Fibroblast of lung (primary cell): ENCODE results near the gene NTSR1. TPM values are rescaled to one million over a fixed set of nuclear protein-coding genes. Genes with fewer than 3 reads are reported as not detected.

Source experiments
- DNase-seq, 2 donors: peaks; one replicate each; pipeline versions ENCODE4 v3.0.0 to v3.0.0-alpha.2; 2010; ENCODE audit warnings: low read depth in 2 of 2
- H2AFZ ChIP-seq: 2 replicates; pipeline ENCODE4 v1.5.1; 2012; ENCODE audit warnings: low read length, control low read depth, inconsistent platforms
- H3K27ac ChIP-seq: 2 replicates; pipeline ENCODE4 v1.5.1; 2011; ENCODE audit warnings: low read length, control low read depth; ENCODE audit not compliant: insufficient read depth
- H3K27me3 ChIP-seq: 2 replicates; pipeline ENCODE4 v1.5.1; 2011; ENCODE audit warnings: mild to moderate bottlenecking, low read length; ENCODE audit not compliant: control insufficient read depth, insufficient read depth
- H3K36me3 ChIP-seq: 2 replicates; pipeline ENCODE4 v1.5.1; 2011; ENCODE audit warnings: low read length; ENCODE audit not compliant: control insufficient read depth, insufficient read depth
- H3K4me1 ChIP-seq: 2 replicates; pipeline ENCODE4 v1.5.1; 2011; ENCODE audit warnings: low read length; ENCODE audit not compliant: control insufficient read depth, insufficient read depth; ENCODE audit errors: extremely low read depth
- H3K4me2 ChIP-seq: 2 replicates; pipeline ENCODE4 v1.5.1; 2011; ENCODE audit warnings: low read length, control low read depth; ENCODE audit not compliant: insufficient read depth; ENCODE audit errors: extremely low read depth
- H3K4me3 ChIP-seq, 4 experiments: fragments of 200-600 bp in 1 of 4; sonication (generic) in 1 of 4; replicated peaks in 1 of 4; 2 replicates each; pipeline ENCODE4 v1.5.1; 2011 to 2016; ENCODE audit warnings: low read length in 4 of 4, low read depth in 3 of 4, mild to moderate bottlenecking in 3 of 4, control low read depth in 2 of 4, inconsistent platforms in 1 of 4, mixed read lengths in 1 of 4; ENCODE audit not compliant: insufficient read depth in 1 of 4; ENCODE audit errors: control extremely low read depth in 1 of 4
- H3K79me2 ChIP-seq: 2 replicates; pipeline ENCODE4 v1.5.1; 2012; ENCODE audit warnings: mild to moderate bottlenecking, low read length, inconsistent platforms; ENCODE audit not compliant: control insufficient read depth, insufficient read depth
- H3K9ac ChIP-seq: 2 replicates; pipeline ENCODE4 v1.5.1; 2011; ENCODE audit warnings: mild to moderate bottlenecking, low read length, control low read depth; ENCODE audit not compliant: insufficient read depth
- H3K9me3 ChIP-seq: 2 replicates; pipeline ENCODE4 v1.5.1; 2012; ENCODE audit warnings: low read depth, low read length; ENCODE audit not compliant: control insufficient read depth, insufficient read depth
- H4K20me1 ChIP-seq: 2 replicates; pipeline ENCODE4 v1.5.1; 2011; ENCODE audit warnings: low read length; ENCODE audit not compliant: control insufficient read depth, insufficient read depth; ENCODE audit errors: extremely low read depth
- EZH2 ChIP-seq: IDR thresholded peaks from 2 replicates; pipeline ENCODE4 v1.5.1; 2012; ENCODE audit warnings: low read length, control low read depth, mild to moderate bottlenecking; ENCODE audit errors: missing control alignments
- polyA plus RNA-seq, 2 donors: library from polyadenylated mRNA; depleted of rRNA in 1 of 2; stranded (reverse) in 1 of 2; unstranded in 1 of 2; fragments of >200 nt; gene quantifications; 2 replicates each; pipeline ENCODE4 v1.2.1, GENCODE V29; 2011 to 2012; ENCODE audit warnings: missing spikeins in 1 of 2
- total RNA-seq: library from RNA; depleted of rRNA; stranded (reverse); fragments of >200 nt; gene quantifications from 2 replicates; pipeline ENCODE4 v1.2.1, GENCODE V29; 2014
- TF ChIP-seq, protein P1 (sequence below), 2 donors: IDR thresholded peaks in 1 of 2; conservative IDR thresholded peaks in 1 of 2; 1 replicate in 1 of 2; 2 replicates in 1 of 2; pipeline ENCODE4 v1.5.1; 2011 to 2012; ENCODE audit warnings: low read length in 2 of 2, control low read depth in 1 of 2, inconsistent platforms in 1 of 2, low read depth in 1 of 2, mild to moderate bottlenecking in 1 of 2

NTSR1 gene
- total and polyA plus RNA-seq, 2 donors (not counting 1 experiment from before 2014, with no cell fraction given) = 0.05 to 0.33 TPM

DNA sequence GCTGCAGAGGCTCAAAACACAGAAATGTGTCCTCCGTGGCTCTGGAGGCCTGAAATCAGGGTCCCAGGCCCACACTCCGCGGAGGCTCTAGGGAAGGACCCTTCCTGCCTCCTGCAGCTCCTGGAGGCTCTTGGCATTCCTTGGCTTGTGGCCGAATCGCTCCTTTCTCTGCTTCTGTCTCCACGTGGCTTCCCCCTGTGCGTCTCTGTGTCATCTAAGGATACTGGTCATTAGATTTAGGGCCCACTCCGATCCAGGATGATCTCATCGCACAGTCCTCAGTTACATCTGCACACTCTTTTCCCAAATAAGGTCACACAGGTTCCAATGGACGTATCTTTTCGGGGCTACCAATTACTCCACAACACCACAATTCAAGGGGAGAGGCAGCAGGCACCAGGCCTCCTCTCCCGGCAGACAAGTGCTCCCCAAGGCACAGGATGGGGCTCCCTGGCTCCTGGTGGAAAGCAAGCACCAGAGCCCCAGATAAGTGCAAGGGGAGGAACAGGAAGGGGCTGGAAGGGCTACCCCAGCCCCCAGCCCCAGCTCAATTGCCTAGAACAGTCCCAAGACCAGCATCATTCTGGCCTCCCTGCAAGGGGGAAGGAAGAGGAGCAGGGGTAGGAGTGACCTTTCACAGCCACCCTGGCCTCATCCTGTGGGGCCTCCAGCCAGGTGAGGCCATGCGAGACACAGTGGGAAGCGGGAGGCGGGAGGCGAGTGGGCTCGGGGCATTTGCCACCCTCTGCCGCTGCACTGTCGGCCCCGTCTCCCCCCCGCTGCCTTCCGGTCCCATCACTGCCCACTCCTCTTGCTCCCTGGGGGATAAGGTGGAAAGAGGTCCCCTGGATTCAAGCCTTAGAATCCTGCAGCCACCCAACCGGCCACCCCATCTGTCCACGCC is 16.3 kb downstream of the NTSR1 start:
- Histone ChIP-seq H2AFZ (no peak overlapping the region), H3K27ac (no peak overlapping the region), H3K4me2 (no peak overlapping the region), H3K79me2 (no peaks in the 10 kb centered on the region), H3K9ac (no peak overlapping the region), H3K36me3 (no peaks in the 10 kb centered on the region), H3K4me1 (no peaks in the 10 kb centered on the region), H3K27me3 (peaks cover 9% of the 10 kb centered on the region), H3K9me3 (no peaks in the 10 kb centered on the region), H4K20me1 (no peaks in the 10 kb centered on the region), H3K4me3 (no peak overlapping the region)
- DNase-seq = no peak
- TF ChIP-seq, protein P1, sequence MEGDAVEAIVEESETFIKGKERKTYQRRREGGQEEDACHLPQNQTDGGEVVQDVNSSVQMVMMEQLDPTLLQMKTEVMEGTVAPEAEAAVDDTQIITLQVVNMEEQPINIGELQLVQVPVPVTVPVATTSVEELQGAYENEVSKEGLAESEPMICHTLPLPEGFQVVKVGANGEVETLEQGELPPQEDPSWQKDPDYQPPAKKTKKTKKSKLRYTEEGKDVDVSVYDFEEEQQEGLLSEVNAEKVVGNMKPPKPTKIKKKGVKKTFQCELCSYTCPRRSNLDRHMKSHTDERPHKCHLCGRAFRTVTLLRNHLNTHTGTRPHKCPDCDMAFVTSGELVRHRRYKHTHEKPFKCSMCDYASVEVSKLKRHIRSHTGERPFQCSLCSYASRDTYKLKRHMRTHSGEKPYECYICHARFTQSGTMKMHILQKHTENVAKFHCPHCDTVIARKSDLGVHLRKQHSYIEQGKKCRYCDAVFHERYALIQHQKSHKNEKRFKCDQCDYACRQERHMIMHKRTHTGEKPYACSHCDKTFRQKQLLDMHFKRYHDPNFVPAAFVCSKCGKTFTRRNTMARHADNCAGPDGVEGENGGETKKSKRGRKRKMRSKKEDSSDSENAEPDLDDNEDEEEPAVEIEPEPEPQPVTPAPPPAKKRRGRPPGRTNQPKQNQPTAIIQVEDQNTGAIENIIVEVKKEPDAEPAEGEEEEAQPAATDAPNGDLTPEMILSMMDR (conservative IDR thresholded peaks at IDR 0.05 in 1 of 2, IDR thresholded peaks at IDR 0.05 in 1 of 2; ENCODE audit: low read depth in 1 of 2, low read length in 2 of 2) = no peak

DNA sequence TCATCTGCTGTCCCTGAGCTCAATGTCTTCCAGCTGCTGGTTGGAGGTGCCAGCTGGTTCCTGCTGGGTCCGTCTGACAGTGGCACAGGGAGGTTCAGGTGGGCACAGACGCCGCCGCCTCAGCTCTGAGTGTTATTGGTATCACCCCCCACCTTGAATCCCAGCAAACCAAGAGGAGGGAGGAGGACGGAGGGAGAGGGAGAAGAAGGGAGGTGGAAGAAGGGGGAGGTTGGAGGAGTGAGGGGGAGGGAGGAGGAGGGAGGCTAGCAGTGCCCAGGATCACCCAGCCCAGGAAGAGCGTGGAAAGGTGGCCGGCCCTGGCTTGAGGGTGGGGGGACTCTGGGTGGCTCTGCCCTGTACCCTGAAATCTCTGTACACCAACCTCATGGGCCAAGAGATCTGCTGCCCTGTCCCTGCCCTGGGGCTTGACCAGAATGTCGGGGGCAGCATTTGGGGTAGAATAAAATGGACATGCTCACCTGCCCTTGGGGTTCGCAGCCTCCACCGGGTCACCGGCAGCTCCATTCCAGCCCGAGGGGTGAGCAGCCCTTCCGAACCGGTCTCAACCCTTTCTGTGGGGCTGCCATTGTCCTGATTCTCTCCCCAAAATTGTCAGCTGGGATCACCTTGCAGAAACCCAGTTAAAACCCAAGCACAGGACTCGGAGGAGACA is 17.1 kb downstream of the NTSR1 start:
- no peak for DNase-seq
- Histone ChIP-seq H3K9me3 (no peaks in the 10 kb centered on the region), H2AFZ (no peak overlapping the region), H3K27me3 (peaks cover 9% of the 10 kb centered on the region), H3K9ac (no peak overlapping the region), H3K27ac (no peak overlapping the region), H4K20me1 (no peaks in the 10 kb centered on the region), H3K36me3 (no peaks in the 10 kb centered on the region), H3K4me2 (no peak overlapping the region), H3K4me1 (no peaks in the 10 kb centered on the region), H3K4me3 (no peak overlapping the region), H3K79me2 (no peaks in the 10 kb centered on the region)
- no peak for TF ChIP-seq EZH2
- TF ChIP-seq, protein P1 (conservative IDR thresholded peaks at IDR 0.05 in 1 of 2, IDR thresholded peaks at IDR 0.05 in 1 of 2; ENCODE audit: low read depth in 1 of 2, low read length in 2 of 2) = no peak

DNA sequence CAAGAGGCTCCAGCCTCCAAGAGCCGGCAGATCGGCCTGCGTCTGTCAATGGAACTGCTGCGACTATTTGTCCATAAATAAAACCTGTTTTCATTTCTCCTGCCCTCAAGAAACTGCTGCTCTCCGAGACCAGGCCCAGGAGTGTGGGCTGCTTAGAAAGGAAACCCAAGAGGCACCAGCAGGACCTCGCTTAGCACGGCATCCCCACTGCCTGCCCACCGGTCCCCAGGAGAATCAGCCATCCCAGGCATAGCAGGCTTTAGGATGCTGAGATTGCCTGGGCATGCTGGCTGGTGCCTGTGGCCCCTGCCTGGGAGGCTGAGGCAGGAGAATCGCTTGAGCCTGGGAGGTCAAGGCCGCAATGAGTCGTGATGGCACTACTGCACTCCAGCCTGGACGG is 17.6 kb downstream of the NTSR1 start:
- H3K9ac ChIP-seq = no peak overlapping the region
- no peaks in the 10 kb centered on the region for H3K79me2 ChIP-seq
- peaks cover 9% of the 10 kb centered on the region for H3K27me3 ChIP-seq
- no peak overlapping the region for H3K27ac ChIP-seq
- no peak for DNase-seq
- H3K36me3 ChIP-seq = no peaks in the 10 kb centered on the region
- TF ChIP-seq, protein P1 (conservative IDR thresholded peaks at IDR 0.05 in 1 of 2, IDR thresholded peaks at IDR 0.05 in 1 of 2; ENCODE audit: low read depth in 1 of 2, low read length in 2 of 2) = no peak
- TF ChIP-seq EZH2 = no peak
- H3K4me1 ChIP-seq = no peaks in the 10 kb centered on the region
- H3K9me3 ChIP-seq = no peaks in the 10 kb centered on the region
- H3K4me2 ChIP-seq = no peak overlapping the region
- no peaks in the 10 kb centered on the region for H4K20me1 ChIP-seq
- no peak overlapping the region for H3K4me3 ChIP-seq
- H2AFZ ChIP-seq = no peak overlapping the region
